GM18858 (cell line): ENCODE data around the gene CFAP119.

ENCODE experiments used
- ATAC-seq: cut with Tn5 transposase; IDR thresholded peaks from one replicate; pipeline ENCODE4 v1.9.1; 2021; ENCODE audit not compliant: unreplicated experiment

CFAP119 gene

DNA sequence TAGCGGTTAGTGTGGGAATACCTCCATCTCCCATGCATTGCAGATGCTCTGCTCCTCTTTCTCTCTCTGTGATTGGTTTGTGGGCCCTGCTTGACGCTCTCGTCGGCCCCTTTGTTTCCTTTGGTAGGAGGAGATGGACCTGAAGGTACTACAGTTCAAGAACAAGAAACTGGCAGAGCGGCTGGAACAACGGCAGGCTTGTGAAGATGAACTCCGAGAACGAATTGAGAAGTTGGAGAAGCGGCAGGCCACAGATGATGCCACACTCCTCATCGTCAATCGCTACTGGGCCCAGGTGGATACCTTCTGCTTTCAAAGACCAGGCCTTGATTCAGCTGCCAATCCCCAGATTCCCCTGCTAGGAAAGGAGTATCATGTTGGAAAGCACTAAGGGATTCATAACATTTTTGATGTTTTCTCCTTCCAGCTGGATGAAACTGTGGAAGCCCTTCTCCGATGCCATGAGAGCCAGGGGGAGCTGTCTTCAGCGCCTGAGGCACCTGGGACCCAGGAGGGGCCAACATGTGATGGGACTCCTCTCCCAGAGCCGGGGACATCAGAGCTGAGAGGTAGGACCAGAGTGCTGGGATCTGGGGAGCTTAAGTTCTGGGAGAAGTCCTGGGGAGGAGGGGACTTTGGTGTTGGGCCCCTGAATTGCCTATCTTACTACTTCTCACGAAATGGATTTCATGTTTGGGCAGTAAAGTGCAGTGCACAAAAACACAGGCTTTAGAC, 1.3 kb upstream of the CFAP119 start:
- ATAC-seq, result no peak

DNA sequence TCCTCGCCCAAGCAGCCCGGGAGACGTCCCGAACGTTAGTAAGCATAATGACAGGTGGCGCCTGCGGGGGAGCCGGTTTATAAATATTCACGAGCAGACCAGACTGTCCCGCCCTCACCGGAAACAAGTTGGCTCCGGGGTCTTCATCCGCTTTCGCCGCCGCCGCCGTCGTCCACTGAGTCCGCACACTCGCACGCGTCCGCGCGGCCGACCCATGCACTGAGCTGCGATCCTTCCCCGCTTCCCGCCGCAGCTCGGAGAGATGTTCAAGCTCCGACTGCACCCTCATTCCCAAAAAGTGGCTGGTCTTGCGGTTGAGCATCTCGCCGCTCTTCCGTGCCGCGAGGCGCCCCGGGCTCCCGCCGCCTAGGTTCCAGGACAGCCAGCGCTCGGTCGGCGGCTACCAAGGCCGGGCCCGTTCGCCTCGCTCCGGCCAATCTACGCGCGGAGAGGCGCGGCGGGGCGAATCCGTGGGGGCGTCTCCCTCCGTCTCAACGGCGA, 385 bp downstream of the CFAP119 start:
- ATAC-seq, result no peak

- ATAC-seq, result no peak
Observed at GRCh38 chr16:30760577-30761426, 1.1 kb downstream of the CFAP119 start.

DNA sequence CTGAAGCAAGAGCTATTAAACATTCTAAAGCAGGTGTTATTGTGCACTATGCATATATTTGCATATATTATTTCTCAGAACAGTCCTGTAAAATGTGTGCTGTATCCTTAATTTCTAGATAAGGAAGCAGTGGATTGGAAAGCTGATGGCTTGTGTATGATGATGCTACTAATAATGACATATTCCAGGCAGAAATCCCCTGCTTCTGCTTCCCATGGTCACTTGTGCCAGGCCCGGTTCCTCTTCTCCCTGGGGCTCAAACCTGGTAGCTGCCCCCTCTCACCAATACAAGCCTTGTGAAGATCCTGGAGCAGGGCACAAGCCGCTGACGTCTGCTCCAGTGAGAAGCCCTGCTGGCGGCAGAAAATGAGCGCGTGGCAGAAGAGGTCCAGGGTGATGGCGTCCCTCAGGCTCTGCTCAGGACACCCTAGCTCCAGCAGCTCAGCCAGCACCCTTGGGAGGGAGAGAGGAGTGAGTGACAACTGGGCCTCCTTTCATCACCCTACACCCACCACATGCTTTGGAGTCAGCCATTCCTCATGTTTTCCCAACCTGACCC, 1.8 kb downstream of the CFAP119 start:
- no peak for ATAC-seq

GRCh38 chr16:30758988-30759491, 2.8 kb downstream of the CFAP119 start:
- ATAC-seq, result no peak

GRCh38 chr16:30757316-30757715, 4.5 kb downstream of the CFAP119 start:
- no peak for ATAC-seq

- ATAC-seq, result no peak
Observed at GRCh38 chr16:30756781-30757100, 5.1 kb downstream of the CFAP119 start.

- ATAC-seq, result no peak
Observed at GRCh38 chr16:30755955-30756780, 5.7 kb downstream of the CFAP119 start.

- no peak for ATAC-seq
Observed at GRCh38 chr16:30753596-30753995, 8.3 kb downstream of the CFAP119 start.

GRCh38 chr16:30750876-30751465, 10.9 kb downstream of the CFAP119 start:
- no peak for ATAC-seq

DNA sequence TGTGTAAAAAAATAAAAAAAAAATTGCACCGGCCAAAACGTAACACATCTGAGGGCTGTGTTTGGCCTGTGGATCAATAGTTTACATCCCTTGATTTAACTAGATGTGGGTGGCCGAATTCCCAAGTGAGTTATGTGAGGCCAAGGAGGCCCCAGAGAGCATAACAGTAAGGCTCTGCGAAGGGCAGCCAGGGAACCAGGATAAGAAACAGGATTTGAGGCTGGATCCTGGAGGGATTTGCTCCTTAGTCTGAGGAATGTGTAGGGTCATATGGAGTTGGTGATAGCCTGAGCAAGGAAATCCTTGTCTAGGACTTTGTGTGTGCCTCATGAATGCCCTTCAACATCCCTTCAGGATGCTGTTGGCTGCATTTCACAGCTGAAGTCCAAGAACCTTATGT, 11.7 kb downstream of the CFAP119 start:
- no peak for ATAC-seq

GRCh38 chr16:30748634-30749445, 13.0 kb downstream of the CFAP119 start:
- ATAC-seq, result no peak

DNA sequence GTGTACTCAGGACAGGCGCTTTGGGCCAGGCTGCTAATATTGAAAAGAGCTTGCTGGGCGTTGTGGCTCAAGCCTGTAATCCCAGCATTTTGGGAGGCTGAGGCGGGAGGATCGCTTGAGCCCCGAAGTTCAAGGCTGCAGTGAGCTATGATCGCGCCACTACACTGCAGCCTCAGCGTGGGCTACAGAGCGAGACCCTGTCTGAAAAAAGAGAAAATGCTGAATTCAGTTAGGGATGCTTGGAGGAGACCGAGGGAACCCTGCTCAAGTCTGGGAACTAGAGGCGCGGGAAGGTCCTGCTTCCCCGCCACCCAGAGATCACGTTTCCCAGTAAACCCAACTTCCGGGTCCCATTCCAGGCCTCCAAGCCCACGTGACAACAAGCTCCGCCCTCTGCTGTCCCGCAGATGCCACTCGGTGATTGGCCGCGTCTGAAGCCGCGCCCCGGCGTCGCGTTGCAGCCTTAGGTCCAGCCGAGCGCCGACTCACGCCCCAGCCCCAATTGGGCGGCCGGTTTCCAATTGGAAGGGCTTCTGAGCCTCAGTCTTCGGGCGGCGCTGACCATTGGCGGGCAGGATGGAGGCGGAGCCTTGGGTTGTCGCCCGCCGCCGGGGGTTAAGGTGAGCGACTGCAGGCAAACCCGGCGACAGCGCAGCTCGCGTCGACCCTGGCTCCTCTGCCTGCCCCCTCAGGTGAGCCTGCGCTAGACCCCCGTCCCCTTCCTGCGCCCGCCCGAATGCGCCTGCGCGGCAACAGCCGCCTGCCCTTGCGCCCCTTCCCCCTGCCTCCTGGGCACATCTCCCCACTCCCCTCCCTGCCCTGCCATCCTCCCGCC, 13.8 kb downstream of the CFAP119 start, which contains the start of gene PHKG2:
PHKG2 (plus strand) TSS at position 627 of the 835 bp plus-strand sequence. CDS start 396 bp downstream, outside the sequence.
- ATAC-seq, result peak; percentile 93

DNA sequence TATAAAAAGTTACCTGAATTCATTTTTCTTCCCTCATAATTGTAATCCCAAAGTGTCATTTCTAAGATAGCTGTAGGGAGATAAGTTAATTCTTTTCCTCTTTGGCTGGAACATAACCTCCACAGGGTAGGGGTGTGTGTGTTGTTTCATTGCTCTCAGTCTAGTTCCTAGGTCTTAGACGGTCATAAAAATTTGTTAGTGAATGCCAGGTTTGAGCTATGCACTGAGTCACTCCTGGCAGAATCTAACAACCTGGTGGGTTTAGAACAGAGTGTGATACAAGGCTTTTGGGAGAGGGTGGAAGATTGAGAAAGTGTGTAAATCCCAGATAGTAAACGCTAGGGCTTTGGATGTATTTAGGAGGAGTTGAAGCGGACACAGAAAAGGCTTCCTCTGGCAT, 14.5 kb downstream of the CFAP119 start:
- ATAC-seq, result no peak

DNA sequence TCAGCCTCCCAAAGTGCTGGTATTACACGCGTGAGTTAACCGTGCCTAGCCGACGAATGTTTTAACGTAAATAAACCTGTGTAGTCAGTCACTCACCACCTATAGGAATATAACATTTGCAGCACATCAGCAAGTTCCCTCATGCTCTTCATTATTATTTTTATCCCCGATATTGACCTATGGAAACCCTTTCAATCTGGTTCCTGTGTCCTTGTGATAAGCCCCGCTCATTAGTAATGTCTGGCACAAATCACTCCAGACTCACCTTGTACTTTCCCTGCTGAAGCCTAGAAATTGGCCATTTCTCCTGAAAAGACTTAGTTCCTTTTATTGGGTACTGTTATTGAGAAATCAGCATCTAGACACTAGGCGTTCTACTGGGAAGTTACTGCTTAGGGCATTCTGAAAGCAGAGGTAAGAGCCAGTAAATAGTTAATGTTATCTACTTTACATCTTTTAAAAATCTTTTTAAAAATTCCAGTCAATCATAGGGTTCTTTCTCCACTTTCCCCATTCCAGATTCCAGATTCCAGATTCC, 15.2 kb downstream of the CFAP119 start:
- ATAC-seq, result no peak

- ATAC-seq, result no peak
Observed at GRCh38 chr16:30745082-30745481, 16.8 kb downstream of the CFAP119 start.

DNA sequence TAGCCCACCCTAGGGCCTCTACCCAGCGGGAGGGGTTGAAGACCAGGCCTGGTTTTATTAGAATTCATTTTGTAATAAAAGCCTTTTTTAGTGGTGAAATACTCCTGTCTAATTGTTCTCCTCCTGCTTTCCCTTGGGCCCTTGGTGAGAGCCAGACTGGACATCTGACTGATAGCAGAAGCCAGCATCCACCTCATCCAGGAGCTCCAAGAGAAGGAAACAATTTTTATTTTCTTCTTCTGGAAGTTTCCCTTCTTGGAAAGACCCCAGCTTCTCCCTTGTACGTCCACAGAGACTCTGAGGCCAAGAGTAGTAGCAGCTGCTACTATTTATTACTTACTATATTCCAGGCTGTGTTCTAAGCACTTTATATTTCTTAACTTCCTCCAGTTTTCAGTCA, 17.7 kb downstream of the CFAP119 start:
- no peak for ATAC-seq

DNA sequence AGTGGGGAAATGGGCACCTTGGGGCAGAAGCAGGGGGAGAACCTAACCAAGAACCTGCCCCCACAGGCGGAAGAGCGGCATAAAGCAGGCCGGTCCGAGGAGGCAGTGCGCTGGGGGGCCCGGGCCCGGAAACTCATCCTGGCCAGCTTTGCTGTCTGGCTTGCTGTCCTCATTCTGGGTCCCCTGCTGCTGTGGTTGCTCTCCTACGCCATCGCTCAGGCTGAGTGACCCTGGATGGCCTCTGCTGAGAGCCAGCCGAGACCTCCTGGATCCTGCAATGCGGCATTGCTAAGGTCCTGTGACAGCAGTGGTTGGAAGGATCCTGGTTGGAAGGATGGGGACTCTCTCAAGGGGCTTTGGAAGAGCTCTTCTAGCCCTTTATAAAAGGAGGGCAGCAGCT, 18.1 kb downstream of the CFAP119 start:
- ATAC-seq, result no peak
